Caco-2 (cell line): ENCODE results near the gene PTGS1. TPM values are rescaled to one million over a fixed set of nuclear protein-coding genes. Genes with fewer than 3 reads are reported as not detected.
"Not testable (repeated sequence)": the region's sequence is repeated elsewhere in the genome, so short reads cannot be mapped to it uniquely, and the experiment has no call there.

Source experiments
- BruUV-seq: library from RNA; stranded (reverse); fragments of 400-500 nt; replicated peaks from 2 replicates; lab custom pipeline; 2021; lab: Mats Ljungman, UMichigan
- CTCF ChIA-PET: fragments of 300-600 bp; sonication (Branson Sonifier 250); formaldehyde crosslinking; loops from one replicate; lab custom pipeline; 2022; ENCODE audit warnings: antibody characterized with exemption; lab: Charles Lee
- POLR2A ChIA-PET: fragments of 300-600 bp; sonication (Branson Sonifier 250); formaldehyde crosslinking; loops from one replicate; lab custom pipeline; 2022; ENCODE audit warnings: antibody characterized with exemption; lab: Charles Lee
- DNase-seq, 2 experiments: peaks; one replicate each; pipeline versions ENCODE4 v3.0.0 to v3.0.0-alpha.2; 2020 to 2022
- H3K27me3 ChIP-seq: replicated peaks from 2 replicates; pipeline ENCODE4 v1.6.0; 2011; ENCODE audit warnings: low read length; ENCODE audit not compliant: control insufficient read depth, insufficient read depth
- H3K36me3 ChIP-seq: 2 replicates; pipeline ENCODE4 v1.5.1; 2011; ENCODE audit warnings: low read length; ENCODE audit not compliant: control insufficient read depth, insufficient read depth
- H3K4me1 ChIP-seq: fragments of 250-450 bp; sonication (Bioruptor Pico); 2 replicates; pipeline ENCODE4 v1.5.1; 2020; ENCODE audit warnings: mild to moderate bottlenecking
- H3K4me3 ChIP-seq: 2 replicates; pipeline ENCODE4 v1.5.1; 2011; ENCODE audit warnings: low read depth, mild to moderate bottlenecking, control low read depth, low read length
- H3K9me3 ChIP-seq: fragments of 250-450 bp; sonication (Bioruptor Pico); 2 replicates; pipeline ENCODE4 v1.5.1; 2020; ENCODE audit warnings: mild to moderate bottlenecking, moderate library complexity
- H3K27ac Mint-ChIP-seq: one replicate; pipeline ENCODE4 v1.8.0; 2022; ENCODE audit warnings: mixed read lengths; ENCODE audit not compliant: unreplicated experiment
- H3K27me3 Mint-ChIP-seq: one replicate; pipeline ENCODE4 v1.8.0; 2022; ENCODE audit warnings: mixed read lengths; ENCODE audit not compliant: insufficient read depth, unreplicated experiment
- H3K36me3 Mint-ChIP-seq: one replicate; pipeline ENCODE4 v1.8.0; 2022; ENCODE audit warnings: mild to moderate bottlenecking, mixed read lengths; ENCODE audit not compliant: insufficient read depth, unreplicated experiment
- H3K4me1 Mint-ChIP-seq: one replicate; pipeline ENCODE4 v1.8.0; 2022; ENCODE audit warnings: low read depth, mixed read lengths; ENCODE audit not compliant: unreplicated experiment
- H3K4me3 Mint-ChIP-seq: one replicate; pipeline ENCODE4 v1.8.0; 2022; ENCODE audit warnings: mild to moderate bottlenecking, moderate library complexity, mixed read lengths; ENCODE audit not compliant: unreplicated experiment
- H3K9me3 Mint-ChIP-seq: one replicate; pipeline ENCODE4 v1.8.0; 2022; ENCODE audit warnings: mixed read lengths; ENCODE audit not compliant: unreplicated experiment
- CTCF ChIP-seq, 2 experiments: fragments of 200-600 bp in 1 of 2; IDR thresholded peaks; 1 replicate in 1 of 2; 2 replicates in 1 of 2; pipeline versions ENCODE4 v1.5.1 to v1.8.0; 2011 to 2022; ENCODE audit warnings: antibody characterized with exemption in 1 of 2, control low read depth in 1 of 2, inconsistent platforms in 1 of 2, low read depth in 1 of 2, low read length in 1 of 2, mild to moderate bottlenecking in 1 of 2, moderate library complexity in 1 of 2; ENCODE audit not compliant: insufficient read depth in 1 of 2, severe bottlenecking in 1 of 2, unreplicated experiment in 1 of 2
- intact Hi-C: fragments of 100-400 bp; cut with micrococcal nuclease; formaldehyde crosslinking; loops from one replicate; pipeline ENCODE4 v1.10.0; 2022; ENCODE audit not compliant: unreplicated experiment
- total RNA-seq: library from RNA; stranded (reverse); gene quantifications from 2 replicates; pipeline ENCODE4 v1.2.3, GENCODE V29; 2022

Gene PTGS1
- total RNA-seq, 1 experiment from 2014 or later = 0.29 TPM

GRCh38 chr9:122355336-122355875, 15.4 kb upstream of the PTGS1 start:
- peaks cover 2% of the 10 kb centered on the region for H3K27me3 Mint-ChIP-seq
- Histone ChIP-seq H3K9me3 (no peaks in the 10 kb centered on the region), H3K27me3 (no peaks in the 10 kb centered on the region), H3K4me1 (no peaks in the 10 kb centered on the region), H3K36me3 (no peaks in the 10 kb centered on the region), H3K4me3 (no peak overlapping the region)
- no peak for DNase-seq
- peaks cover 11% of the 10 kb centered on the region for H3K9me3 Mint-ChIP-seq
- BruUV-seq = no TSS peak
- no peak for TF ChIP-seq CTCF (IDR thresholded peaks at IDR 0.05; ENCODE audit: insufficient read depth in 1 of 2, low read depth in 1 of 2, low read length in 1 of 2, severe bottlenecking in 1 of 2, unreplicated experiment in 1 of 2)
- no peak overlapping the region for H3K4me3 Mint-ChIP-seq
- no peaks in the 10 kb centered on the region for H3K36me3 Mint-ChIP-seq
- H3K4me1 Mint-ChIP-seq = no peaks in the 10 kb centered on the region
- ChIA-PET POLR2A (interaction anchor here (0.6 kb wide), 1 partner anchor 1571 kb away, joined by 3 read pairs; no protein-coding TSS in a partner anchor), CTCF (interaction anchor here (1.4 kb wide), 1 partner anchor 231 kb away, joined by 4 read pairs; no protein-coding TSS in a partner anchor)
- no peak overlapping the region for H3K27ac Mint-ChIP-seq
- intact Hi-C loops = no loop called here

- H3K27me3 Mint-ChIP-seq = peaks cover 2% of the 10 kb centered on the region
- no peak overlapping the region for H3K27ac Mint-ChIP-seq
- H3K9me3 Mint-ChIP-seq = peaks cover 11% of the 10 kb centered on the region
- H3K9me3 ChIP-seq = no peaks in the 10 kb centered on the region
- DNase-seq = no peak
- H3K4me1 ChIP-seq = peaks cover 3% of the 10 kb centered on the region; the same call in 1 of the 2 replicates
- H3K36me3 ChIP-seq = no peaks in the 10 kb centered on the region
- ChIA-PET CTCF (interaction anchor here (0.9 to 1.1 kb wide), 2 partner anchors 10 to 257 kb away, joined by 5 to 6 read pairs; no protein-coding TSS in a partner anchor), POLR2A (no interaction called here)
- no peaks in the 10 kb centered on the region for H3K4me1 Mint-ChIP-seq
- H3K4me3 ChIP-seq = no peak overlapping the region
- intact Hi-C loops = no loop called here
- no TSS peak for BruUV-seq
- peak; percentile 24 to 61 for TF ChIP-seq CTCF (IDR thresholded peaks at IDR 0.05; ENCODE audit: insufficient read depth in 1 of 2, low read depth in 1 of 2, low read length in 1 of 2, severe bottlenecking in 1 of 2, unreplicated experiment in 1 of 2)
- H3K4me3 Mint-ChIP-seq = no peak overlapping the region
- H3K27me3 ChIP-seq = no peaks in the 10 kb centered on the region
- no peaks in the 10 kb centered on the region for H3K36me3 Mint-ChIP-seq
Measured at GRCh38 chr9:122356627-122357026, 14.2 kb upstream of the PTGS1 start.

- H3K27ac Mint-ChIP-seq = no peak overlapping the region
- intact Hi-C loops = no loop called here
- ChIA-PET CTCF (no interaction called here), POLR2A (no interaction called here)
- H3K36me3 ChIP-seq = no peaks in the 10 kb centered on the region
- H3K36me3 Mint-ChIP-seq = no peaks in the 10 kb centered on the region
- no peaks in the 10 kb centered on the region for H3K27me3 ChIP-seq
- peaks cover 11% of the 10 kb centered on the region for H3K9me3 Mint-ChIP-seq
- no TSS peak for BruUV-seq
- peaks cover 3% of the 10 kb centered on the region; the same call in 1 of the 2 replicates for H3K4me1 ChIP-seq
- no peaks in the 10 kb centered on the region for H3K9me3 ChIP-seq
- no peak overlapping the region for H3K4me3 ChIP-seq
- H3K27me3 Mint-ChIP-seq = peaks cover 2% of the 10 kb centered on the region
- no peak for TF ChIP-seq CTCF (IDR thresholded peaks at IDR 0.05; ENCODE audit: insufficient read depth in 1 of 2, low read depth in 1 of 2, low read length in 1 of 2, severe bottlenecking in 1 of 2, unreplicated experiment in 1 of 2)
- H3K4me1 Mint-ChIP-seq = no peaks in the 10 kb centered on the region
- DNase-seq = no peak
- no peak overlapping the region for H3K4me3 Mint-ChIP-seq
Measured at GRCh38 chr9:122360891-122361290, 9.9 kb upstream of the PTGS1 start.

GRCh38 chr9:122363131-122363530, 7.7 kb upstream of the PTGS1 start:
- CTCF ChIA-PET, H3K4me1 Mint-ChIP-seq, H3K4me1 ChIP-seq, H3K27me3 Mint-ChIP-seq, H3K9me3 Mint-ChIP-seq, H3K36me3 ChIP-seq, H3K9me3 ChIP-seq, H3K27ac Mint-ChIP-seq, BruUV-seq, H3K36me3 Mint-ChIP-seq, H3K4me3 Mint-ChIP-seq, H3K4me3 ChIP-seq, H3K27me3 ChIP-seq, POLR2A ChIA-PET, intact Hi-C loops, DNase-seq: not testable (repeated sequence)
